Adrenal gland (tissue), 5 donors: Measurements from ENCODE around the gene SEMA4F.

Experiments
- POLR2A ChIP-seq, 2 donors: fragments of 450-650 bp; IDR thresholded peaks; one replicate each; pipeline ENCODE4 v1.6.1; 2017; ENCODE audit warnings: antibody characterized with exemption in 2 of 2, mild to moderate bottlenecking in 2 of 2, moderate library complexity in 1 of 2
- TF ChIP-seq, protein P1 (sequence below), 6 experiments: fragments of 450-650 bp in 4 of 6; fragments of 200-600 bp in 2 of 6; sonication (generic) in 1 of 6; IDR thresholded peaks; 1 replicate in 5 of 6; 2 replicates in 1 of 6; pipeline versions ENCODE4 v1.5.1 to v1.8.0; 2016 to 2021; ENCODE audit warnings: antibody characterized with exemption in 6 of 6, mild to moderate bottlenecking in 2 of 6, moderate library complexity in 1 of 6
- donor health status: DM: no; HTN: no; CAD: no.

GRCh38 chr2:74704216-74704615 is 50.2 kb downstream of the SEMA4F start:
- TF ChIP-seq, protein P1, sequence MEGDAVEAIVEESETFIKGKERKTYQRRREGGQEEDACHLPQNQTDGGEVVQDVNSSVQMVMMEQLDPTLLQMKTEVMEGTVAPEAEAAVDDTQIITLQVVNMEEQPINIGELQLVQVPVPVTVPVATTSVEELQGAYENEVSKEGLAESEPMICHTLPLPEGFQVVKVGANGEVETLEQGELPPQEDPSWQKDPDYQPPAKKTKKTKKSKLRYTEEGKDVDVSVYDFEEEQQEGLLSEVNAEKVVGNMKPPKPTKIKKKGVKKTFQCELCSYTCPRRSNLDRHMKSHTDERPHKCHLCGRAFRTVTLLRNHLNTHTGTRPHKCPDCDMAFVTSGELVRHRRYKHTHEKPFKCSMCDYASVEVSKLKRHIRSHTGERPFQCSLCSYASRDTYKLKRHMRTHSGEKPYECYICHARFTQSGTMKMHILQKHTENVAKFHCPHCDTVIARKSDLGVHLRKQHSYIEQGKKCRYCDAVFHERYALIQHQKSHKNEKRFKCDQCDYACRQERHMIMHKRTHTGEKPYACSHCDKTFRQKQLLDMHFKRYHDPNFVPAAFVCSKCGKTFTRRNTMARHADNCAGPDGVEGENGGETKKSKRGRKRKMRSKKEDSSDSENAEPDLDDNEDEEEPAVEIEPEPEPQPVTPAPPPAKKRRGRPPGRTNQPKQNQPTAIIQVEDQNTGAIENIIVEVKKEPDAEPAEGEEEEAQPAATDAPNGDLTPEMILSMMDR (IDR thresholded peaks at IDR 0.05): no peak
- TF ChIP-seq POLR2A (IDR thresholded peaks at IDR 0.05): no peak
